Right lobe of liver (tissue), 6 donors: Measurements from ENCODE around the gene STK33. TPM values are rescaled to one million over a fixed set of nuclear protein-coding genes. Genes with fewer than 3 reads are reported as not detected.
"Not testable (repeated sequence)": the region's sequence is repeated elsewhere in the genome, so short reads cannot be mapped to it uniquely, and the experiment has no call there.

Experiments
- ATAC-seq, 4 donors: fragments of 200-7000 bp; cut with Tn5 transposase; one replicate each; pipeline ENCODE4 v1.9.1; 2020; ENCODE audit warnings: mild to moderate bottlenecking in 4 of 4, moderate library complexity in 4 of 4
- DNase-seq, 3 donors: peaks; one replicate each; pipeline ENCODE4 v3.0.0-alpha.2; 2020
- H3K27ac ChIP-seq, 3 donors: fragments of 200-600 bp; one replicate each; pipeline ENCODE4 v1.8.0; 2022
- H3K27me3 ChIP-seq, 2 donors: fragments of 200-600 bp; one replicate each; pipeline ENCODE4 v1.8.0; 2022
- H3K36me3 ChIP-seq, 4 donors: fragments of 200-600 bp; sonication (generic) in 1 of 4; one replicate each; pipeline versions ENCODE4 v1.5.1 to v1.8.0; 2017 to 2022; ENCODE audit warnings: control low read depth in 1 of 4
- H3K4me1 ChIP-seq, 4 donors: fragments of 200-600 bp; sonication (generic) in 1 of 4; one replicate each; pipeline versions ENCODE4 v1.5.1 to v1.8.0; 2017 to 2022; ENCODE audit warnings: control low read depth in 1 of 4
- H3K4me3 ChIP-seq, 3 donors: fragments of 200-600 bp; one replicate each; pipeline ENCODE4 v1.8.0; 2022
- H3K9me3 ChIP-seq, 4 donors: fragments of 200-600 bp; sonication (generic) in 1 of 4; one replicate each; pipeline versions ENCODE4 v1.5.1 to v1.8.0; 2017 to 2022; ENCODE audit warnings: control low read depth in 1 of 4
- POLR2A ChIP-seq: fragments of 450-650 bp; IDR thresholded peaks from one replicate; pipeline ENCODE4 v1.6.1; 2017; ENCODE audit warnings: antibody characterized with exemption, mild to moderate bottlenecking
- WGBS: methylation state at CpG from one replicate; pipeline ENCODE4 v1.1.6; 2018; ENCODE audit warnings: low coverage, low lambda C conversion rate; ENCODE audit not compliant: insufficient coverage; ENCODE audit errors: missing lambda C conversion rate; 5-methylcytosine and 5-hydroxymethylcytosine counted together
- intact Hi-C, 2 donors: fragments of 100-400 bp; cut with DNase I; formaldehyde crosslinking; loops; one replicate each; pipeline versions ENCODE4 v1.11.2 to v1.14.1; 2022
- total RNA-seq, 6 experiments: library from RNA; depleted of rRNA in 2 of 6; stranded (reverse); fragments of >200 nt in 2 of 6; fragmentation: NEBNext Ultra II Directional in 3 of 6; extraction: Animal tissue kit (Norgen Biotek cat#: 25700) in 3 of 6; gene quantifications; one replicate each; pipeline versions ENCODE4 v1.1.0 to v1.2.4, GENCODE V29; 2016 to 2023
- TF ChIP-seq, protein P1 (sequence below), 4 donors: fragments of 200-600 bp in 3 of 4; fragments of 450-650 bp in 1 of 4; IDR thresholded peaks; one replicate each; pipeline versions ENCODE4 v1.5.1 to v1.8.0; 2016 to 2022; ENCODE audit warnings: antibody characterized with exemption in 4 of 4, mild to moderate bottlenecking in 2 of 4
- donor health status: DM: no; HTN: yes; CAD: no.
- donor health status: DM: no; HTN: no; CAD: no.
- donor health status: DM: no; HTN: no; CAD: no.
- donor health status: DM: no; HTN: yes; CAD: no.
- donor health status: DM: no; HTN: yes; CAD: no.

The STK33 gene
- total RNA-seq, 6 experiments from 2014 or later: 0.12 to 1.1 (median 0.42) TPM; not detected in 2

DNA sequence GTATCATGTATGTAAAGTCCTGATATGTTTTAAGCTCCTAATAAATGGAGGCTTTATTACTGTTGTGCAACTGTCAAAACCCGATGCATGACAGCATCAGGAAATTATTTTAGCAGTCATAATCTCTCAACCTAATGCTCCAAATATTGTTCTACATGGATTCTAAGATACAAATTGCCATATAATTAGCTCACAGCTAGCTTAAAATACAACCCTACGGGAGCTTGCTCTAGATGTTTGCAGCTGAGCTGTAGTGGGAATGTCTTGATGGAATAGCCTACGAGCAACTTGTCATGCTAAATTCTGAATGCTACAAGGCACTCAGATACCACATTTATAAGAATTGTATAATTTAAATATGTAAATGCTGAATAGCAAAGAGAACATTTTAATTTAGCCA lies 109.8 kb downstream of the STK33 start:
- DNase-seq (no peak), ATAC-seq (no peak)
- H3K9me3 ChIP-seq: no peaks in the 10 kb centered on the region
- H3K27ac ChIP-seq: no peak overlapping the region
- H3K4me3 ChIP-seq: no peak overlapping the region
- H3K27me3 ChIP-seq: no peaks in the 10 kb centered on the region
- TF ChIP-seq, protein P1, sequence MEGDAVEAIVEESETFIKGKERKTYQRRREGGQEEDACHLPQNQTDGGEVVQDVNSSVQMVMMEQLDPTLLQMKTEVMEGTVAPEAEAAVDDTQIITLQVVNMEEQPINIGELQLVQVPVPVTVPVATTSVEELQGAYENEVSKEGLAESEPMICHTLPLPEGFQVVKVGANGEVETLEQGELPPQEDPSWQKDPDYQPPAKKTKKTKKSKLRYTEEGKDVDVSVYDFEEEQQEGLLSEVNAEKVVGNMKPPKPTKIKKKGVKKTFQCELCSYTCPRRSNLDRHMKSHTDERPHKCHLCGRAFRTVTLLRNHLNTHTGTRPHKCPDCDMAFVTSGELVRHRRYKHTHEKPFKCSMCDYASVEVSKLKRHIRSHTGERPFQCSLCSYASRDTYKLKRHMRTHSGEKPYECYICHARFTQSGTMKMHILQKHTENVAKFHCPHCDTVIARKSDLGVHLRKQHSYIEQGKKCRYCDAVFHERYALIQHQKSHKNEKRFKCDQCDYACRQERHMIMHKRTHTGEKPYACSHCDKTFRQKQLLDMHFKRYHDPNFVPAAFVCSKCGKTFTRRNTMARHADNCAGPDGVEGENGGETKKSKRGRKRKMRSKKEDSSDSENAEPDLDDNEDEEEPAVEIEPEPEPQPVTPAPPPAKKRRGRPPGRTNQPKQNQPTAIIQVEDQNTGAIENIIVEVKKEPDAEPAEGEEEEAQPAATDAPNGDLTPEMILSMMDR (IDR thresholded peaks at IDR 0.05): no peak
- TF ChIP-seq POLR2A: no peak
- intact Hi-C loops: no loop called here
- 61% methylated on average over 3 of the region's 3 CpGs for WGBS
- H3K36me3 ChIP-seq: no peaks in the 10 kb centered on the region
- H3K4me1 ChIP-seq: no peaks in the 10 kb centered on the region

DNA sequence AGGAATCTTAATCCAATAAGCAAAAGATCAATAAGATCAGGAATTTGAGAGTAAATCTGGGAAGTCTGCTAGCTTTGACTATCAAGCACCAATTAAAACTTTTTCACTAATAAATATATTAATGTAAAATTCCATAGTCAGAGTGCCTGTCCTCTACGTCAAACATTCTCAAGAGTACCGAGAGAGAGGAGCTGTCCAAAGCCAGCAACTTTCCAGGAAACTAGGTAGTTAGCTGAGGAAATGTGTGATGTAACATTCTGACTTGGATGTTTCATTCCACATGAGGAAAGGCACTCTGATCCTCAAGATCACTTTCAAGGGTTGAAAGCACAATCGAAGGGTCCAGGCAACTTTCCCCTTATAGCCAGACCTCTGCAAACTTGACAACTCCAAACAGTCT lies 113.2 kb downstream of the STK33 start:
- intact Hi-C loops: no loop called here
- no peaks in the 10 kb centered on the region for H3K27me3 ChIP-seq
- no peak for TF ChIP-seq POLR2A
- TF ChIP-seq, protein P1 (IDR thresholded peaks at IDR 0.05): no peak
- 53% methylated on average over 3 of the region's 3 CpGs for WGBS
- no peak overlapping the region for H3K4me3 ChIP-seq
- no peaks in the 10 kb centered on the region for H3K9me3 ChIP-seq
- no peaks in the 10 kb centered on the region for H3K4me1 ChIP-seq
- DNase-seq (no peak), ATAC-seq (no peak)
- H3K27ac ChIP-seq: no peak overlapping the region
- H3K36me3 ChIP-seq: no peaks in the 10 kb centered on the region

DNA sequence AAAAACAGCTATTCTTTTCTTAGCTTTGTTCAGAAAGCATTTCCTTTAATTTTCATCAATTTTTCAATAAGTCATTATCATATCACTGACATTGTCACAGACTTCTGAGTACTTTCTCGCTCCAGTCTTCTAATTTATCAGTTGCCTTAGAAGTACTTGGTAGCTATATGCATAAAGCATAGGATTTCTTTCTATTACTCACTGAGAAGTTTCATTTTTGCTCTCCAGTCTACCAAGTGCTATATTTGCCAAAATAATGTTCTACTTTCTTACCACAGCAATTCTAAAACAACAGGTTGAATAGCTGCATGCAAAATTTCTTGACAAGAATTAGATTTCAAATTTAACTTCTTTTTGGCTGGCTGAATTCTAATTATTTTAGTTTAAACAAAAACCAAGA lies 116.3 kb downstream of the STK33 start:
- H3K9me3 ChIP-seq: no peaks in the 10 kb centered on the region

DNA sequence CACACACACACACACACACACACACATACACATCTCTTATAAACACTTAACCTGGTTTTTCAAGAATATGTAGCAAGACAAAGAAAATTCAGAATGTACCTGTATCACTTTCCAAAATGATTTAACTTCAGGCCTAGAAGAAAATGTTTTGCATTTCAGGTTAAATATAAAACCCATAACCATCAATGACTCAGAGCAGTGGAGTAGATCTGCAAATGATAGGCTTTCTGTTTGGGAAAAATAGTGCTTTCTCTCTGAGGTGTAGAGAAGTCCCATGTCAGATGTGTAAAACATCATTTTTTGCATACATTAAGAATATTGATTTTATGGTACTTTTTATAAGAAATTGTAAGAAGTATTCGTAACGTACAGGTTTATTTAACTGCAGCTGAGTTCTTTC lies 116.9 kb downstream of the STK33 start:
- intact Hi-C loops: no loop called here
- H3K4me3 ChIP-seq: no peak overlapping the region
- DNase-seq (no peak), ATAC-seq (no peak)
- H3K27ac ChIP-seq: no peak overlapping the region
- no peak for TF ChIP-seq POLR2A
- TF ChIP-seq, protein P1 (IDR thresholded peaks at IDR 0.05): no peak
- no peaks in the 10 kb centered on the region for H3K27me3 ChIP-seq
- H3K4me1 ChIP-seq: no peaks in the 10 kb centered on the region
- H3K36me3 ChIP-seq: no peaks in the 10 kb centered on the region
- no peaks in the 10 kb centered on the region for H3K9me3 ChIP-seq
- WGBS: 65% methylated on average over 2 of the region's 2 CpGs

More for the DNA sequence above, 116.3 kb downstream of the STK33 start:
- 83% methylated on average over 1 of the region's 1 CpG for WGBS
- H3K4me1 ChIP-seq: no peaks in the 10 kb centered on the region
- intact Hi-C loops: no loop called here
- no peaks in the 10 kb centered on the region for H3K27me3 ChIP-seq
- TF ChIP-seq, protein P1 (IDR thresholded peaks at IDR 0.05): no peak
- TF ChIP-seq POLR2A: no peak
- no peaks in the 10 kb centered on the region for H3K36me3 ChIP-seq
- H3K27ac ChIP-seq: no peak overlapping the region
- DNase-seq (no peak), ATAC-seq (no peak)
- H3K4me3 ChIP-seq: no peak overlapping the region

DNA sequence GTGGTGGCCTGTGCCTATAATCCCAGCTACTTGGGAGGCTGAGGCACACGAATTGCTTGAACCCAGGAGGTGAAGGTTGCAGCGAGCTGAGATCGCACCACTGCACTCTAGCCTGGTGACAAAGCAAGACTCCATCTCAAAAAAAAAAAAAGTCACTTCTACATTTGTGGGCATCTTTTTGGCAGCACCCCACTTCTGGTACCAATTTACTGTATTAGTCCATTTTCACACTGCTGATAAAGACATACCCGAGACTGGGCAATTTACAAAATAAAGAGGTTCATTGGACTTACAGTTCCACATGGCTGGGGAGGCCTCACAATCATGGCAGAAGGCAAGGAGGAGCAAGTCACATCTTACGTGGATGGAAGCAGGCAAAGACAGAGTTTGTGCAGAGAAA lies 126.2 kb downstream of the STK33 start:
- intact Hi-C loops, H3K4me1 ChIP-seq, H3K9me3 ChIP-seq, H3K27ac ChIP-seq, DNase-seq, ATAC-seq, H3K36me3 ChIP-seq, H3K4me3 ChIP-seq, H3K27me3 ChIP-seq: not testable (repeated sequence)
- 38% methylated on average over 2 of the region's 5 CpGs for WGBS

DNA sequence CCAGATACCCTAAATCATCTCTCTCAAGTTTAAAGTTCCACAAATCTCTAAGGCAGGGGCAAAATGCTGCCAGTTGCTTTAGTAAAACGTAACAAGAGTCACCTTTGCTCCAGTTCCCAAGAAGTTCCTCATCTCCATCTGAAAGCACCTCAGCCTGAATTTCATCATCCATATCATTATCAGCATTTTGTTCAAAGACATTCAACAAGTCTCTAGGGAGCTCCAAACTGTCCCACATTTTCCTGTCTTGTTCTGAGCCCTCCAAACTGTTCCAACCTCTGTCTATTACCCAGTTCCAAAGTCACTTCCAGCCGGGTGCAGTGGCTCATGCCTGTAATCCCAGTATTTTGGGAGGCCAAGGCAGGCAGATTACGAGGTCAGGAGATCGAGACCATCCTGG lies 126.7 kb downstream of the STK33 start:
- WGBS: 51% methylated on average over 4 of the region's 4 CpGs
- intact Hi-C loops, ATAC-seq: not testable (repeated sequence)

DNA sequence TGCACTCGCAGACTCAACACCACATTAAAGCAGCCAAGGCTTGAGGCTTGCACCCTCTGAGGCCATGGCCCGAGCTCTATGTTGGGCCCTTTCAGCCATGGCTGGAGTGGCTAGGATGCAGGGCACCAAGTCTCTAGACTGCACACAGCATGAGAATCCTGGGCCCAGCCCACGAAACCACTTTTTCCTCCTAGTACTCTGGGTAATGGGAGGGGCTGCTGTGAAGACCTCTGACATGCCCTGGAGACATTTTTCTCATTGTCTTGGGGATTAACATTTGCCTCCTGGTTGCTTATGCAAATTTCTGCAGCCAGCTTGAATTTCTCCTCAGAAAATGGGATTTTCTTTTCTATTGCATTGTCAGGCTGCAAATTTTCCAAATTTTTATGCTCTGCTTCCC lies 127.1 kb downstream of the STK33 start:
- 69% methylated on average over 2 of the region's 3 CpGs for WGBS
- H3K27me3 ChIP-seq, H3K9me3 ChIP-seq, ATAC-seq, DNase-seq, H3K4me3 ChIP-seq, H3K36me3 ChIP-seq, H3K27ac ChIP-seq, intact Hi-C loops, H3K4me1 ChIP-seq: not testable (repeated sequence)

More for the DNA sequence above, 126.7 kb downstream of the STK33 start:
- H3K36me3 ChIP-seq, DNase-seq, H3K27me3 ChIP-seq, H3K9me3 ChIP-seq, H3K27ac ChIP-seq, H3K4me1 ChIP-seq, H3K4me3 ChIP-seq: not testable (repeated sequence)
